Measurements from ENCODE around the gene CDC42SE1.

DNA sequence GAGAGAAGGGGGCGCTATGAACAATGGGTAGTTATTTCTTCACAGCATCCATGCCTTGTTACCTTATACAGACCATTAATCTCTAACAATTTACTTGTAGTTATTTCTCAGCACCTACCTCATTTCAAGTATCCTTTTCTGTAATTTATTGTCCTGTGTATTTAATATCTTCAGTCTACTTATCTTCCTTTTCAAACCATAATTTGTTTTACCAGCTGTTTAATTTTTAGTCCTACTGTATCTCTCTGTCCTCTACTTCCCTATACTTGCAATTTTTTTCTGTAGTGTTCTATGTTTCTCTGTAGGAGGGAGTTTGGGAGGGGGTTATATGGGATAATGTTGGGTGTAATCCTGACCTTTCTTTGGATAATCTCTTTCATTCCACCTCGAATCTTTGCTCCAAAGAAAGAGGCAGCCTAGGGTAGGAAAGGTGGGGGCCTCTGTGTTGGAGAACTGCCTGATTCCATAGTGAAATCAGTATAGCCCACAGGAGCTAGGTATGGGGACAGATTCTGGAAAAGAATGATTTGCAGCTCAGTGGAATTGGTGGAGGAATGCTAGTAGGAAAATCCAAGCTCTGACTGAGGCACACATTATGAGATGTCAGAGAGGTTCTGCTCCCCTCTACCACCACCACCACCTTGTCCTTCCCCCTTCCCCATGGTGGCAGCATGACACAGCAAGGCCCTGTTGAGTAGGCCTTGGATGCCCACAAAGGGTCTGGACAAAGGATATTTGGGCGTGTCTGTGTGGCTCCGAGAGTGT, 1.4 kb upstream of the CDC42SE1 start:
- TF ChIP-seq, protein P1, sequence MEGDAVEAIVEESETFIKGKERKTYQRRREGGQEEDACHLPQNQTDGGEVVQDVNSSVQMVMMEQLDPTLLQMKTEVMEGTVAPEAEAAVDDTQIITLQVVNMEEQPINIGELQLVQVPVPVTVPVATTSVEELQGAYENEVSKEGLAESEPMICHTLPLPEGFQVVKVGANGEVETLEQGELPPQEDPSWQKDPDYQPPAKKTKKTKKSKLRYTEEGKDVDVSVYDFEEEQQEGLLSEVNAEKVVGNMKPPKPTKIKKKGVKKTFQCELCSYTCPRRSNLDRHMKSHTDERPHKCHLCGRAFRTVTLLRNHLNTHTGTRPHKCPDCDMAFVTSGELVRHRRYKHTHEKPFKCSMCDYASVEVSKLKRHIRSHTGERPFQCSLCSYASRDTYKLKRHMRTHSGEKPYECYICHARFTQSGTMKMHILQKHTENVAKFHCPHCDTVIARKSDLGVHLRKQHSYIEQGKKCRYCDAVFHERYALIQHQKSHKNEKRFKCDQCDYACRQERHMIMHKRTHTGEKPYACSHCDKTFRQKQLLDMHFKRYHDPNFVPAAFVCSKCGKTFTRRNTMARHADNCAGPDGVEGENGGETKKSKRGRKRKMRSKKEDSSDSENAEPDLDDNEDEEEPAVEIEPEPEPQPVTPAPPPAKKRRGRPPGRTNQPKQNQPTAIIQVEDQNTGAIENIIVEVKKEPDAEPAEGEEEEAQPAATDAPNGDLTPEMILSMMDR (conservative IDR thresholded peaks at IDR 0.05 in 1 of 2, IDR thresholded peaks at IDR 0.05 in 1 of 2; ENCODE audit: extremely low read depth in 1 of 2, insufficient read depth in 1 of 2, low read depth in 1 of 2, low read length in 2 of 2) = no peak
- TF ChIP-seq EZH2 (IDR thresholded peaks at IDR 0.05; ENCODE audit: borderline replicate concordance, low read length) = no peak
